Stimulated activated CD4-positive, alpha-beta T cell treated with anti-CD3 and anti-CD28 coated beads, Interleukin-1b, Interleukin-23, amount 100 ng/mL, for 48 hours (primary cell): ENCODE data around the gene RNF220.

Experiments
- DNase-seq: peaks from one replicate; pipeline ENCODE4 v3.0.0-alpha.2; 2020

RNF220 gene

GRCh38 chr1:44436401-44437106 lies 31.5 kb downstream of the RNF220 start:
- no peak for DNase-seq

GRCh38 chr1:44437107-44437716 lies 32.2 kb downstream of the RNF220 start:
- no peak for DNase-seq

DNA sequence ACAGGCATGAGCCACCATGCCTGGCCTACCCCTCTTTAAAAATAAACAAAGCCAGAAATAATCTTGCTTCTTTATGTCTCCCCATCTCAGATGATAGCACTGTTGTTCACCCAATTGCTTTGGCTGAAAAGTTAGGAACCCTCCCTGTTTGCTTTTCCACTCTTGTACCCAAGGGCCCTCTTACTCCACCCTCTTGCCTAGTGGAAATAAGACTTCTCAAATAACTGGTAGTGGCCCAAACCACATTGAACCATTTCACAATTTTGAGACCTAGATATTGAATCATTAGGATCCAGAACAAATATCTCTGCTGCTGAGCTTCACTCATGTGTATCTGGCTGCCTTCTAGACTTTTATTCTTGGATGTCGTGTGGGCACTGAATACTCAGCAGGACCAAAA lies 37.7 kb downstream of the RNF220 start:
- DNase-seq: no peak

DNA sequence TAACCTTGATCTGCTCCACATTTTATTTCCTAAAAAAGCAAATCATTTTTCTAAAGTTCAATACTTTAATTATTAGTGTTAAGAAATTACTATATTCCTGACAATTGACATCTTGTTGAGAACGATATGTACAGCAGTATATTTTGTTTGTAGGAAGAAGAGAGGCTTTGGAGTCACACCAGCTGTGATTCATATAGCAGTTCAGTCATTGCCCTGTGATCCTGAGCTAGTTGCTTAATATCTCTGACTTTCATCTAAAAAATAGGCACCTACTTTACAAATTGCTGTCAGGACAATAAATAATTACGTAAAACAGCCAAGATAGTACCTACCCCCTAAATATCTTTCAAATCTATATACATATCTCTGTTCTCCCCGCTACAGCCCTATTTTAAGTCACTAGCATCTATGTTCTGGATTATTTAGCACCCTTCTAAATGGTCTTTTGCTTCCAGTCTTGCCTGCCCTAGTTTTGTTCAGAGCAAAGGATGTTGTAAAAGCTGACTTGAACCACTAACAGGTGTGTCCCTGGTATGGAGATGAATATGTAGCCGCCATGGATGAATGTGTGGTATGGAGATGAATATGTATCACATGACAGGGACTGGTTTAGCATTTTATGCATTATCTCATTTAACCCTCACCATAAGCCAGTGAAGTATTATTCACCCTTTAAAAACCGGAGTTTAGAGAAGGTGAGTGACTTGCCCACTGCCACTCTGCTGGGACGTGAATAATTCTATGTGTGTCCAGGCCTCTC lies 42.2 kb downstream of the RNF220 start:
- DNase-seq: no peak

DNA sequence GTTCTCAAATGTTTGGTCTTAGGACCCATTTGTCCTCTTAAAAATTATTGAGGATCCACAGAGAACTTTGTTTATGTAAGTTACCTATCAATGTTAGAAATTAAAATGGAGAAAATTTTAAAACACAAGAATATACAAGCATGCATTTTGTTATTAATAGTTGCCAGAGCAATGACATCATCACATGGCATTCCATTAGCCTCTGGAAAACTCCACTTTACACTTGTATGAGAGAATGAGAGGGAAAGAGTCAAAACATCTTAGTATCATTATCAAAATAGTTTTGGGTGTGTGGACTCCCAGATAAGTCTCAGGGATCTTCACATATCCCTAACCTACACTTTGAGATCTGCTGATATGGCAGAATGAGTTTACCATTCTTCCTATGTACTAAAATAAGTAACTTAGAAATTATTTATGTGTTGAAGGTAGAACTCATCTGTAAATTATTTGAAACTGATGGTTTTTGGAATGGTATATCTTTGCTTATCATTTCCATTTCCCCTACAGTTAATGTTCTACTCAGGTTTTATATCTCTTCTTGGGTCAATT lies 48.8 kb downstream of the RNF220 start:
- no peak for DNase-seq

GRCh38 chr1:44454704-44455103 lies 49.6 kb downstream of the RNF220 start:
- no peak for DNase-seq

GRCh38 chr1:44460107-44460882 lies 55.2 kb downstream of the RNF220 start:
- no peak for DNase-seq

GRCh38 chr1:44464361-44464760 lies 59.3 kb downstream of the RNF220 start:
- no peak for DNase-seq

GRCh38 chr1:44467566-44467965 lies 62.5 kb downstream of the RNF220 start:
- no peak for DNase-seq

GRCh38 chr1:44471911-44472453 lies 66.9 kb downstream of the RNF220 start:
- no peak for DNase-seq

- no peak for DNase-seq
Observed at GRCh38 chr1:44472620-44473525, 67.8 kb downstream of the RNF220 start.

DNA sequence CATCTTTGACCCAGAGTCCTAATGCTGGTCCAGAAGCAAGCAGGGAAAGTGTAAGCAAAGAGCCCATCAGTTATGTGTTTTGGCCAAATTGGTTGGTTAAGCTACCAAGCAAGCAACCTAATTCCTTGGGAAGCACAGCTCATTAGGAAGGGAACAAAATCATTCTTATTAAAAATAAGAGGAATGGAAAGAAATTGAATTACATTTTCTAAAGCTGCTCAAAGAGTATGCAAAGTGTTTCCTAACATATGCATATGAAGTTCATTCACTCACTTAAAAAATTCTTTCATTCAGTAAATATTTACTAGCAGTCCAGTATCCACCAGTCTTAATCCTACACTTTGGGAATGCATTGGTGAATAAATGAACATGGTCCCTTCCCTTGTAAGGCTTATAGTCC lies 71.8 kb downstream of the RNF220 start:
- DNase-seq: no peak

DNA sequence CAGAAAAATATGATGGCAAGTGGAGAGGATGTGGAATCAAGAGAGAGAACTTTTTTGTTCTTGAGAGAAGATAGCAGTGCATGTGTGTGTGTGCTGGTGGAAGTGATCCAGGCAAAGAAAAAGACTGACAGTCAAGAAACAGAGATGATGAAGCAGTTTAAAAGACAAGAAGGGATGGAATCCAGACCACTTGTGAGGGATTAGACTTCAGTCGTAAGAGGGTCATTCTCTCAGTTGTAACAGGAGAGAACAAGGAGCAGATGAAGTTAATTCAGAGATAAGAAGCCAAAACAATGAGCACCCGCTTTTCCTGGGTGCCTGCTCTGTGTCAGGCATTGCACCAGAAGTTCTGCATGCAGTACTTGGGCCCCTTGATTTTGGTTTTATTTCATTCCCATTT lies 76.6 kb downstream of the RNF220 start:
- no peak for DNase-seq

- DNase-seq: no peak
Observed at GRCh38 chr1:44483089-44483874, 78.2 kb downstream of the RNF220 start.

DNA sequence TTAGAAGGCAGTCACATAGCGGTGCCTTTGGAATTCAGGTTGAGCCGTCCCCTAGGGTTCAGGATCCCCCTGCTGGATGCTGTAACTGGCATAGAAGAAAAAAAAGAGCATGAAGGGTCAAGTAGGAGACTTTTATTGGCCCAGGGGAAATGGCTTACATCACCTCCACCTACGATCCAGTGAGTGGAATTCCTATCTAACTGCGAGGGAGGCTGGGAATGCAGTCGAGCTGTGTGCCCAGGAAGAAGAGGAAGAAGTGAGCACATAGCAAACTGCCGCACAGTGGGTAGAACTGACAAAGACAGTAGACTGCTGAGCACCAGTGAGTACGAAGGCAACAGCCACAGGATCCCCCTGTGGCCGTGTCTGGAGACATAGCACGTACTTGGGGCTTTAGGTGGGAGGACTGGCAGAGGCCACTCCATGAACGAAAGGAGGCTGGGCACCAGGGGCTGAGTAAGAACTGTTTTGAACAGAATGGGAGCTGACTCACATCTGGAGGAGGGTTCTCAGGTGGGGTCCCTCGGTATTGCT lies 79.2 kb downstream of the RNF220 start:
- DNase-seq: no peak

GRCh38 chr1:44485229-44485933 lies 80.3 kb downstream of the RNF220 start:
- DNase-seq: no peak

- DNase-seq: no peak
Observed at GRCh38 chr1:44485934-44486460, 80.9 kb downstream of the RNF220 start.

- no peak for DNase-seq
Observed at GRCh38 chr1:44489481-44489880, 84.4 kb downstream of the RNF220 start.

DNA sequence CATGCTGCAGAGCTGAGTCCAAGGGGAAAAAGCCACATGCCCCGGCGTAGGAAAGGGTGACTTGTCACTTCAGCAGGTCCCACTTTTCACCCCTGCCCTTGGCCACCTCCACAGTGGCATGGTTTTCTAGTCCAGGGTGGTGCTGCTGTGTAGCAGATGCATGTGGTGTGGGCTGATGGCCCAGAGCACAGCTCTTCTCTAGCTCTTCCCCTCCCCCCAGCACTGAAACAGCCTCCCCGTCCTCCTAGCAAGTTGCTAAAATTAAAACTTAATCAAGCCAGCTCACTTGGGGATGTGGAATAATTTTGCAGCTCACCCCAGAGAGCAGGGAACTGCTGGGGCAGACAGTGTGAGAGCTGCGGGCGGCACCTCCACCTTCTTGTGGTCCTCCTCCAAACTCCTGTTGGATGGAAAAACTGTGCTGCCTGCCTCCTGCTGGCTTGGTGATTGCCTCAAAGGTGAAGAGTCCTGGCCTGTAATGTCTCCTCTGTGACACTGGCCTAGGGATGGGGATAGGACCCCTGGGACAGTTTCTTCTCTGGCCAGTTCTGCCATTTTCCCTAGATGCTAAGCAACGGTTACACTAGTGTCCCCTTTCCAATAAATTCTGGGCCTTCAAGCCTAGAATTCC lies 91.6 kb downstream of the RNF220 start:
- no peak for DNase-seq
